Smooth muscle cell (in vitro differentiated cells): Measurements from ENCODE around the gene CPNE5. TPM values are rescaled to one million over a fixed set of nuclear protein-coding genes. Genes with fewer than 3 reads are reported as not detected.

ENCODE experiments used
- DNase-seq: peaks from one replicate; lab custom pipeline; 2025; ENCODE audit not compliant: unreplicated experiment; lab: John Stamatoyannopoulos, UW
- H2AFZ ChIP-seq: fragments of 200-600 bp; sonication (generic); 2 replicates; pipeline ENCODE4 v1.6.0; 2016; ENCODE audit warnings: antibody characterized with exemption, low read depth, mild to moderate bottlenecking
- H3F3A ChIP-seq: fragments of 200-600 bp; sonication (generic); 2 replicates; pipeline ENCODE4 v1.6.0; 2017; ENCODE audit warnings: antibody characterized with exemption, low read depth
- H3K27ac ChIP-seq: fragments of 200-600 bp; sonication (generic); 2 replicates; pipeline ENCODE4 v1.5.1; 2016; ENCODE audit warnings: low read depth, mild to moderate bottlenecking
- H3K27me3 ChIP-seq: fragments of 200-600 bp; sonication (generic); 2 replicates; pipeline ENCODE4 v1.6.1; 2016; ENCODE audit warnings: low read depth, mild to moderate bottlenecking
- H3K36me3 ChIP-seq: fragments of 200-600 bp; sonication (generic); 2 replicates; pipeline ENCODE4 v1.5.1; 2016; ENCODE audit warnings: low read depth
- H3K4me1 ChIP-seq: fragments of 200-600 bp; sonication (generic); 2 replicates; pipeline ENCODE4 v1.5.1; 2016; ENCODE audit warnings: low read depth
- H3K4me2 ChIP-seq: fragments of 200-600 bp; sonication (generic); 2 replicates; pipeline ENCODE4 v1.6.0; 2016; ENCODE audit warnings: mild to moderate bottlenecking
- H3K4me3 ChIP-seq: fragments of 200-600 bp; sonication (generic); 2 replicates; pipeline ENCODE4 v1.5.1; 2016; ENCODE audit warnings: mild to moderate bottlenecking
- H3K79me2 ChIP-seq: fragments of 200-600 bp; sonication (generic); 2 replicates; pipeline ENCODE4 v1.6.0; 2016; ENCODE audit warnings: low read depth, mild to moderate bottlenecking
- H3K9ac ChIP-seq: fragments of 200-600 bp; sonication (generic); 2 replicates; pipeline ENCODE4 v1.6.0; 2016; ENCODE audit warnings: low read depth
- H3K9me3 ChIP-seq: fragments of 200-600 bp; sonication (generic); replicated peaks from 2 replicates; pipeline ENCODE4 v1.5.1; 2016; ENCODE audit warnings: low read depth
- H4K20me1 ChIP-seq: fragments of 200-600 bp; sonication (generic); 2 replicates; pipeline ENCODE4 v1.6.0; 2016; ENCODE audit warnings: low read depth
- WGBS: methylation state at CpG from one replicate; pipeline ENCODE4 v1.1.7; 2016; ENCODE audit warnings: low lambda C conversion rate; 5-methylcytosine and 5-hydroxymethylcytosine counted together
- polyA plus RNA-seq: library from polyadenylated mRNA; unstranded; fragments of >200 nt; fragmentation: Nextera tagmentation; extraction: Ambion mirVana; gene quantifications from 2 replicates; pipeline ENCODE4 v1.2.1, GENCODE V29; 2016
- total RNA-seq: library from RNA; depleted of rRNA; stranded (reverse); fragments of >200 nt; gene quantifications from 2 replicates; pipeline ENCODE4 v1.2.3, GENCODE V29; 2014
- TF ChIP-seq, protein P1 (sequence below): fragments of 200-600 bp; sonication (generic); IDR thresholded peaks from 2 replicates; pipeline ENCODE4 v1.5.1; 2017; ENCODE audit warnings: borderline replicate concordance, mild to moderate bottlenecking, antibody characterized with exemption; ENCODE audit not compliant: insufficient read depth, poor library complexity, severe bottlenecking

CPNE5 gene
- total and polyA plus RNA-seq, 2 experiments from 2014 or later = 1.0 TPM; not detected in 1

DNA sequence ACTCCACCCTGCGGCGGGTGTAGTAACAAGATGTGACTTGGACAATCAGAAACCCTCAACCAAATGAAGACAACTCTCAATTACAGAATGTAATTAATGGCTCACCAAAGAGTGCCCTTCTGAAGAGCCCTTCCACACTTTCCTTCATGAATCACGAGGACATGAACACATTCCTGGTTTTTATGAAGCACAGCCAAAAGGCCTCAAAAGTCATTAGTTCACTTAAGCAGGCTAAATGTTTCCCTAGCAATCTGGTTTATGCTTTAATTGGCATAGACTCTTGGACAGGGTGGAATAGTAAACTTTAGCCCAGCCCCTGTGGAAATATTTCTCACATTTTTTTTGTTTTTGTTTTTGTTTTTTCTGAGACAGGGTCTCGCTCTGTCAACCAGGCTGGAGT is 20.5 kb downstream of the CPNE5 start:
- H3K4me1 ChIP-seq = peaks cover 18% of the 10 kb centered on the region
- H3K4me3 ChIP-seq = no peak overlapping the region
- H4K20me1 ChIP-seq = no peaks in the 10 kb centered on the region
- no peak for DNase-seq
- no peak overlapping the region for H3K9ac ChIP-seq
- H3K36me3 ChIP-seq = no peaks in the 10 kb centered on the region
- peaks cover 9% of the 10 kb centered on the region for H3F3A ChIP-seq
- no peaks in the 10 kb centered on the region for H3K9me3 ChIP-seq
- H2AFZ ChIP-seq = no peak overlapping the region
- no peaks in the 10 kb centered on the region for H3K27me3 ChIP-seq
- H3K27ac ChIP-seq = no peak overlapping the region
- 92% methylated on average over 4 of the region's 4 CpGs for whole genome bisulfite sequencing
- H3K79me2 ChIP-seq = no peaks in the 10 kb centered on the region
- TF ChIP-seq, protein P1, sequence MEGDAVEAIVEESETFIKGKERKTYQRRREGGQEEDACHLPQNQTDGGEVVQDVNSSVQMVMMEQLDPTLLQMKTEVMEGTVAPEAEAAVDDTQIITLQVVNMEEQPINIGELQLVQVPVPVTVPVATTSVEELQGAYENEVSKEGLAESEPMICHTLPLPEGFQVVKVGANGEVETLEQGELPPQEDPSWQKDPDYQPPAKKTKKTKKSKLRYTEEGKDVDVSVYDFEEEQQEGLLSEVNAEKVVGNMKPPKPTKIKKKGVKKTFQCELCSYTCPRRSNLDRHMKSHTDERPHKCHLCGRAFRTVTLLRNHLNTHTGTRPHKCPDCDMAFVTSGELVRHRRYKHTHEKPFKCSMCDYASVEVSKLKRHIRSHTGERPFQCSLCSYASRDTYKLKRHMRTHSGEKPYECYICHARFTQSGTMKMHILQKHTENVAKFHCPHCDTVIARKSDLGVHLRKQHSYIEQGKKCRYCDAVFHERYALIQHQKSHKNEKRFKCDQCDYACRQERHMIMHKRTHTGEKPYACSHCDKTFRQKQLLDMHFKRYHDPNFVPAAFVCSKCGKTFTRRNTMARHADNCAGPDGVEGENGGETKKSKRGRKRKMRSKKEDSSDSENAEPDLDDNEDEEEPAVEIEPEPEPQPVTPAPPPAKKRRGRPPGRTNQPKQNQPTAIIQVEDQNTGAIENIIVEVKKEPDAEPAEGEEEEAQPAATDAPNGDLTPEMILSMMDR = no peak
- H3K4me2 ChIP-seq = no peak overlapping the region

- Histone ChIP-seq H3K9ac (no peak overlapping the region), H3K36me3 (no peaks in the 10 kb centered on the region), H3K79me2 (no peaks in the 10 kb centered on the region), H3K4me1 (peaks cover 12% of the 10 kb centered on the region), H4K20me1 (no peaks in the 10 kb centered on the region), H3K9me3 (no peaks in the 10 kb centered on the region), H3K27ac (no peak overlapping the region), H3K4me2 (no peak overlapping the region), H3K4me3 (no peak overlapping the region), H3K27me3 (no peaks in the 10 kb centered on the region), H2AFZ (no peak overlapping the region), H3F3A (peaks cover 9% of the 10 kb centered on the region)
- TF ChIP-seq, protein P1 = no peak
- DNase-seq = no peak
- 61% methylated on average over 3 of the region's 3 CpGs for WGBS
These were observed 21.4 kb downstream of the CPNE5 start for GRCh38 chr6:36817847-36818246.

DNA sequence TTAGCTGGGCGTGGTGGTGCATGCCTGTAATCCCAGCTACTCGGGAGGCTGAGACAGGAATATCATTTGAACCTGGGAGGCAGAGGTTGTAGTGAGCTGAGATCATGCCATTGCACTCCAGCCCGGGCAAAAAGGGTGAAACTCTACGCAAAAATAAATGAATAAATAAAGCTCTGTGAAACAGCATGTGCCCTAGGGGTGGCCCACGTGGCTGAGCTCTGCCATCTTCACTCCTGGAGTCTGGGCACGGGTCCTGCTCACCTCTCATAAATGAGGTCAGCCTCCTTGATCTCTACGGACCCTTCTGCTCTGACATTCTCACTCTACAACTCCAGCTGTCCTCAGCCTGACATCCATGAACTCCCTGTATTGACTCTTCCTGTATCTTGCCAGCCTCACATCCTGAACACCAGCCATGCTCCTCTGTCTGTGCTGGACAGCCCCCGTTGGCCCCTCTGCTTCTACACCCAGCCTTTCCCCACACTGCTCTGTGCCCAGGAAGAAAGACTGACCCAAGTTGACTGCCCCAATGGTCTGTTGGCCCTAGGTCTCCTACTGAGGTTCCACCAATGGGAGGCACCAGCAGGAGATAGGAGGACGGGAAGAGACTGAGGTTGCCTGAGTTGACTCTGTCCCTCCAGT is 21.9 kb downstream of the CPNE5 start:
- peaks cover 10% of the 10 kb centered on the region for H3K4me1 ChIP-seq
- no peak overlapping the region for H2AFZ ChIP-seq
- H4K20me1 ChIP-seq = no peaks in the 10 kb centered on the region
- H3K9me3 ChIP-seq = no peaks in the 10 kb centered on the region
- H3F3A ChIP-seq = peaks cover 9% of the 10 kb centered on the region
- H3K36me3 ChIP-seq = no peaks in the 10 kb centered on the region
- no peak overlapping the region for H3K4me2 ChIP-seq
- no peak overlapping the region for H3K27ac ChIP-seq
- no peaks in the 10 kb centered on the region for H3K79me2 ChIP-seq
- TF ChIP-seq, protein P1 = no peak
- no peak for DNase-seq
- H3K27me3 ChIP-seq = no peaks in the 10 kb centered on the region
- 92% methylated on average over 9 of the region's 9 CpGs for WGBS
- H3K9ac ChIP-seq = no peak overlapping the region
- no peak overlapping the region for H3K4me3 ChIP-seq

DNA sequence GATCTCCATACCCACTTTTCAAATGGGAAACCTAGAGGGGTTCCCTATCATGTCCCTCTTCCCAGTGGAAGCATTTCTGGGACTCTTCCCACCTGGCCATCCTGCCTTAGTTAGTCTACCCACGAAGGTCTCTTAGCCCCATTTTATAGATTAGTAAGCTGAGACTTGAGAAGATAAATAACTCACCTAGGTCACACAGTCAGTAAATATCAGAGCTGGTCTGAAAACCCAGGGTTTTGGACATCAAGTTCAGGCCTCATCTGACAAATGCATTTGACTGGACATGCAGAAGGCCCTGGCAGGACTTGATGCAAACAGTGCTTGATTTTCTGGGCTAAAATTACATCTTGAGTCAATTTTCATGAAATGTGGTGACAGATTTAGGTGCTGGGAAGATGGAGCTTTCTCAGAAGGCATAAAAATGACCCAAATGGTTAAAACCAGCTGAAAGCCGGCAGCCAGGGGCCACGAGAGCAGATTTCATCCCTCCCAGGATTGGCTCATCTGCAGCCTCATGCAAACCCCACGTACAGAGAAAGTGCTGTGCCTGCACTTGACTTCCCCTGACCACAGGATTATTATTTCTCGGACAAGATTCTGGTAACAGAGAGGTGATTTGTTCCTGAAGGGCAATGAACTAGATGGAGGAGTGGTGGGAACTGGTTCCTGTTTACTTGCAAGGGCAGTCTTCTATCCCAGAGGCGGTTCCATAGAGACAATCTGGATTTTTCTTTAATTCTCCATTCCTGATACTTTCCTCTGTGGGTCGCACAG is 23.1 kb downstream of the CPNE5 start:
- no peaks in the 10 kb centered on the region for H4K20me1 ChIP-seq
- no peaks in the 10 kb centered on the region for H3K9me3 ChIP-seq
- no peak overlapping the region for H3K4me3 ChIP-seq
- WGBS = 64% methylated on average over 7 of the region's 7 CpGs
- no peaks in the 10 kb centered on the region for H3K36me3 ChIP-seq
- H3K27ac ChIP-seq = no peak overlapping the region
- peaks cover 4% of the 10 kb centered on the region for H3F3A ChIP-seq
- H2AFZ ChIP-seq = no peak overlapping the region
- no peak overlapping the region for H3K9ac ChIP-seq
- H3K79me2 ChIP-seq = no peaks in the 10 kb centered on the region
- no peaks in the 10 kb centered on the region for H3K27me3 ChIP-seq
- no peak for DNase-seq
- TF ChIP-seq, protein P1 = no peak
- peaks cover 4% of the 10 kb centered on the region for H3K4me1 ChIP-seq
- H3K4me2 ChIP-seq = no peak overlapping the region
